Endodermal cell (in vitro differentiated cells): ENCODE data around the gene CAPN2. TPM values are rescaled to one million over a fixed set of nuclear protein-coding genes. Genes with fewer than 3 reads are reported as not detected.

Experiments
- DNase-seq: peaks from one replicate; pipeline ENCODE4 v3.0.0-alpha.2; 2017
- H3K27ac ChIP-seq: 2 replicates; pipeline ENCODE4 v1.5.1; 2013; ENCODE audit warnings: mild to moderate bottlenecking, low read depth, low read length, moderate library complexity
- H3K27me3 ChIP-seq: 2 replicates; pipeline ENCODE4 v1.6.1; 2013; ENCODE audit warnings: mild to moderate bottlenecking, low read length, moderate library complexity; ENCODE audit not compliant: insufficient read depth, control insufficient read depth, poor library complexity, severe bottlenecking
- H3K36me3 ChIP-seq: 2 replicates; pipeline ENCODE4 v1.7.0; 2013; ENCODE audit warnings: mild to moderate bottlenecking, low read length, moderate library complexity; ENCODE audit not compliant: control insufficient read depth, insufficient read depth
- H3K4me1 ChIP-seq: one replicate; pipeline ENCODE4 v1.7.0; 2013; ENCODE audit warnings: low read length; ENCODE audit not compliant: control insufficient read depth, insufficient read depth
- H3K4me3 ChIP-seq: 2 replicates; pipeline ENCODE4 v1.5.1; 2013; ENCODE audit warnings: mild to moderate bottlenecking, low read length, moderate library complexity
- H3K9ac ChIP-seq: 2 replicates; pipeline ENCODE4 v1.6.1; 2013; ENCODE audit warnings: mild to moderate bottlenecking, low read length, moderate library complexity; ENCODE audit not compliant: poor library complexity, severe bottlenecking; ENCODE audit errors: extremely low read depth
- H3K9me3 ChIP-seq: 2 replicates; pipeline ENCODE4 v1.6.1; 2013; ENCODE audit warnings: mild to moderate bottlenecking, low read length, moderate library complexity; ENCODE audit not compliant: control insufficient read depth
- H3K27ac Mint-ChIP-seq: 2 replicates; pipeline ENCODE4 v1.8.0; 2020; ENCODE audit warnings: mixed read lengths
- H3K27me3 Mint-ChIP-seq: 2 replicates; pipeline ENCODE4 v1.8.0; 2021; ENCODE audit warnings: mild to moderate bottlenecking, mixed read lengths; ENCODE audit not compliant: insufficient read depth
- H3K36me3 Mint-ChIP-seq: 2 replicates; pipeline ENCODE4 v1.8.0; 2020; ENCODE audit warnings: low read depth, mixed read lengths
- H3K4me1 Mint-ChIP-seq: 2 replicates; pipeline ENCODE4 v1.8.0; 2020; ENCODE audit warnings: mixed read lengths
- H3K4me3 Mint-ChIP-seq: 2 replicates; pipeline ENCODE4 v1.8.0; 2020; ENCODE audit warnings: mild to moderate bottlenecking, moderate library complexity, mixed read lengths
- H3K9me3 Mint-ChIP-seq: 2 replicates; pipeline ENCODE4 v1.8.0; 2020; ENCODE audit warnings: mild to moderate bottlenecking, mixed read lengths
- WGBS, 2 experiments: methylation state at CpG; one replicate each; pipeline versions ENCODE4 v1.1.5 to v1.1.7; 2013; ENCODE audit warnings: missing lambda C conversion rate in 2 of 2, mixed read lengths in 1 of 2; ENCODE audit not compliant: insufficient coverage in 1 of 2, insufficient read length in 1 of 2; 5-methylcytosine and 5-hydroxymethylcytosine counted together
- total RNA-seq, 2 donors: library from RNA; stranded (reverse); fragmentation: NEBNext Ultra II Directional in 1 of 2; extraction: Animal tissue kit (Norgen Biotek cat#: 25700) in 1 of 2; gene quantifications; 2 replicates in 1 of 2; 3 replicates in 1 of 2; pipeline ENCODE4 v1.2.1, GENCODE V29; 2021
- TF ChIP-seq, protein P1 (sequence below): fragments of 200-600 bp; sonication (generic); conservative IDR thresholded peaks from 2 replicates; pipeline ENCODE4 v1.5.0; 2021; ENCODE audit warnings: antibody characterized with exemption, mild to moderate bottlenecking

CAPN2 gene
- total RNA-seq, 2 donors from 2014 or later: 49.2 to 49.7 TPM

DNA sequence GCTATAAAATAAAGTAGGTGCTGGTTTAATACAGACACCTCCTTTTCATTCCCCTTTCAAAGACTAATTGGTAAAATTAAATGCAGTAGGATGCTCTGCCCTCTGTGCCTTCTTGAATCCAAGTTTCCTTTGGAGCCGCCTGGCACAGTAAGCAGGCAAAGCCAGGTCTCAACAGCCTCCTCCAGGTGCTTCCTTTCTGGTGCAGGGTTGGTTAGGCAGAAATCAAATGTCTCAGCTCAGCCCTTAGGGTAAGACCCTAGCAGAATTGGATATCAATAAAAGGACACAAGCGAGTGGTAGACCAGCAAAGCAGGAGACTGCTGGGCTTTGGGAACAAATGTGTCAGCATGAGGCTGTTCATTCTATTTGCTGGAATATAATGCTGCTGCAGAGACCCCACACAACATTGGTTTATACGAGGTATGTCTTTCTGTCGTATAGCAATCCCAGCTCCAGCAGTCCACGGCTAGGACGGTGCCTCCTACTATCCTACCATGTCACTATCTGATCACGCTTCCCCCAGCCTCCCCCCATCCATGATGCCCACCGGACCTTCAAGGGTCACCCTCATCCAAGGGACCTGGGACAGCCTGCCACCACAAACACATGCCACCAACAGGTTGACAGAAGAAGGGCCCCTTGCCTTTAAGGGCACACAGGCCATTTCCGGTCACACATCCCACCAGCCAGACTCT, 58.4 kb downstream of the CAPN2 start:
- Mint-ChIP-seq H3K9me3 (peaks cover 4% of the 10 kb centered on the region), H3K36me3 (peaks cover 50% of the 10 kb centered on the region), H3K4me1 (peaks cover 22% of the 10 kb centered on the region), H3K27ac (peak overlapping the region; percentile 64), H3K27me3 (no peaks in the 10 kb centered on the region), H3K4me3 (no peak overlapping the region)
- peaks cover 6% of the 10 kb centered on the region for H3K9me3 ChIP-seq
- H3K4me1 ChIP-seq: peaks cover 4% of the 10 kb centered on the region
- peaks cover 66% of the 10 kb centered on the region for H3K36me3 ChIP-seq
- no peaks in the 10 kb centered on the region for H3K27me3 ChIP-seq
- no peak overlapping the region for H3K4me3 ChIP-seq
- H3K9ac ChIP-seq: no peak overlapping the region
- DNase-seq: peak; percentile 31
- TF ChIP-seq, protein P1, sequence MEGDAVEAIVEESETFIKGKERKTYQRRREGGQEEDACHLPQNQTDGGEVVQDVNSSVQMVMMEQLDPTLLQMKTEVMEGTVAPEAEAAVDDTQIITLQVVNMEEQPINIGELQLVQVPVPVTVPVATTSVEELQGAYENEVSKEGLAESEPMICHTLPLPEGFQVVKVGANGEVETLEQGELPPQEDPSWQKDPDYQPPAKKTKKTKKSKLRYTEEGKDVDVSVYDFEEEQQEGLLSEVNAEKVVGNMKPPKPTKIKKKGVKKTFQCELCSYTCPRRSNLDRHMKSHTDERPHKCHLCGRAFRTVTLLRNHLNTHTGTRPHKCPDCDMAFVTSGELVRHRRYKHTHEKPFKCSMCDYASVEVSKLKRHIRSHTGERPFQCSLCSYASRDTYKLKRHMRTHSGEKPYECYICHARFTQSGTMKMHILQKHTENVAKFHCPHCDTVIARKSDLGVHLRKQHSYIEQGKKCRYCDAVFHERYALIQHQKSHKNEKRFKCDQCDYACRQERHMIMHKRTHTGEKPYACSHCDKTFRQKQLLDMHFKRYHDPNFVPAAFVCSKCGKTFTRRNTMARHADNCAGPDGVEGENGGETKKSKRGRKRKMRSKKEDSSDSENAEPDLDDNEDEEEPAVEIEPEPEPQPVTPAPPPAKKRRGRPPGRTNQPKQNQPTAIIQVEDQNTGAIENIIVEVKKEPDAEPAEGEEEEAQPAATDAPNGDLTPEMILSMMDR: no peak
- H3K27ac ChIP-seq: no peak overlapping the region
- WGBS, 2 experiments: 97 to 100% methylated on average over 4 to 9 of the region's 9 CpGs

DNA sequence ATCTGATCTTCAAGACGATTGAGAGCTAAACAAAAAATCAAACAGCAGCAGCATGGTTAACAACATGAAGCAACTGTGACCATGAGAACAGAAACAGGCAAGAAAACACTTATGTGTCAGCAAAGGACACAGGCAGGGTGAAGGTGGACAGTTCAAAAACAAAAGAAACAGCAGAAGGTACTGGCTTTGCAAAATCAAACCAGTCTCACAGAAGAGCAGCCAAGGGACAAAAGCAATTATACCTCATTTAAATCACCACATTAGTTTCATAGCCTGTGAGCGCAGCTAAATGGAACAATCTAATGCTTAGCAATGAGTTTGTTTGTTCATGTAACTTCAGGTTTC, 59.1 kb downstream of the CAPN2 start:
- H3K36me3 ChIP-seq: peaks cover 66% of the 10 kb centered on the region
- H3K9me3 ChIP-seq: peaks cover 6% of the 10 kb centered on the region
- H3K27ac Mint-ChIP-seq: peak overlapping the region; percentile 64
- no peak for DNase-seq
- peaks cover 4% of the 10 kb centered on the region for H3K4me1 ChIP-seq
- 89 to 92% methylated on average over 2 of the region's 2 CpGs for WGBS, 2 experiments
- peaks cover 4% of the 10 kb centered on the region for H3K9me3 Mint-ChIP-seq
- H3K27me3 Mint-ChIP-seq: no peaks in the 10 kb centered on the region
- H3K9ac ChIP-seq: peak overlapping the region; percentile 37
- no peaks in the 10 kb centered on the region for H3K27me3 ChIP-seq
- peak overlapping the region; percentile 46 for H3K4me3 ChIP-seq
- H3K4me1 Mint-ChIP-seq: peaks cover 27% of the 10 kb centered on the region
- H3K4me3 Mint-ChIP-seq: peak overlapping the region; percentile 22
- TF ChIP-seq, protein P1: no peak
- H3K36me3 Mint-ChIP-seq: peaks cover 57% of the 10 kb centered on the region
- peak overlapping the region; percentile 0 for H3K27ac ChIP-seq

DNA sequence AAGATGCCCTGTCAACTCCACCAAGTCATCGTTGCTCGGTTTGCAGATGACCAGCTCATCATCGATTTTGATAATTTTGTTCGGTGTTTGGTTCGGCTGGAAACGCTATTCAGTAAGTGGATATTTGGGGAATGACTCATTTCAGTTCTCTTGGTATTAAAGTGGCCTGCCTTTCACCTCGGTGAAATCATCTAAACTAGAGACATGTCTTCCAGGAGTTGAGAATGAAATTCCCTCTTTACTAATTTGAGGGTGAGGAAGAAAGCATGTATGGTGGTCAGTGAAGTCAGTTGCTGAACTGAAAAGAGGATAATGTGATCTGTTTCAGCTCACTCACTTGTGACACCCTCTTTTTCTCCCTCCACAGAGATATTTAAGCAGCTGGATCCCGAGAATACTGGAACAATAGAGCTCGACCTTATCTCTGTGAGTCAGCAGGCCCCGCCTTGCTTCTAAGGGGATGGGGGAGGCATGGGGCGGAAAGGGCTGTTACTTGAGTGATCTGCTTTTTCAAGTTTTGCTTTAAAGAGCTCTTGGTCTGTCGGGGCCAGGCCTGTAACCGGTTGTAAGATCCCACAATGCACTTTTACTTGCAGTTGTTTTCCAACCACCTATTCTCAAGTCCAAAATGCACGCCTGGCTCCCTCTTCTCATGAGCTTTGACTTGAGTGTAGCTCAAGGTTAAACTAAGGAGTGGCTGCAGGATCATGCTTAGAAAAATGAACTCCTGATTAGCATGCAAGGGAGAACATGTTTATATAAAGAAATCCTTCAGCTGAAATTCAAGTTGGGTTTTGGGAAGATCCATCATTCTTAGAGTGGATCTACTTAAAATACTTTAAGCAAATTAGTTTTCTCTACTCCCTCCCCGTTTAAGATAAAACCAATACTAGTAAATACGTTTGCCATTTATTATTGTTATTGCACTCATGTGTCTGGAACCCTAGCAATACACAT, 59.8 kb downstream of the CAPN2 start:
- Mint-ChIP-seq H3K27ac (peak overlapping the region; percentile 64), H3K4me3 (peak overlapping the region; percentile 22), H3K27me3 (no peaks in the 10 kb centered on the region), H3K36me3 (peaks cover 59% of the 10 kb centered on the region), H3K9me3 (peaks cover 4% of the 10 kb centered on the region), H3K4me1 (peaks cover 30% of the 10 kb centered on the region)
- H3K36me3 ChIP-seq: peaks cover 68% of the 10 kb centered on the region
- H3K9me3 ChIP-seq: peaks cover 6% of the 10 kb centered on the region
- DNase-seq: peak; percentile 87
- peak overlapping the region; percentile 0 for H3K27ac ChIP-seq
- no peaks in the 10 kb centered on the region for H3K27me3 ChIP-seq
- peak overlapping the region; percentile 46 for H3K4me3 ChIP-seq
- peaks cover 4% of the 10 kb centered on the region for H3K4me1 ChIP-seq
- peak overlapping the region; percentile 37 for H3K9ac ChIP-seq
- TF ChIP-seq, protein P1: no peak
- WGBS, 2 experiments: 53 to 56% methylated on average over 9 to 16 of the region's 16 CpGs
